Activated T-helper 1 cell treated with Interleukin-2 at 50 U/mL for 16 hours (primary cell): ENCODE results near the gene HUS1.
"Not testable (repeated sequence)": the region's sequence is repeated elsewhere in the genome, so short reads cannot be mapped to it uniquely, and the experiment has no call there.

Experiments
- DNase-seq: peaks from one replicate; pipeline ENCODE4 v3.0.0-alpha.2; 2020; ENCODE audit warnings: low read depth

Gene HUS1

GRCh38 chr7:47944536-47945260 is 34.7 kb downstream of the HUS1 start:
- no peak for DNase-seq

GRCh38 chr7:47943676-47944474 is 35.5 kb downstream of the HUS1 start:
- DNase-seq = no peak

GRCh38 chr7:47942651-47943050 is 36.8 kb downstream of the HUS1 start:
- not testable (repeated sequence) for DNase-seq

GRCh38 chr7:47942132-47942531 is 37.3 kb downstream of the HUS1 start:
- no peak for DNase-seq

DNA sequence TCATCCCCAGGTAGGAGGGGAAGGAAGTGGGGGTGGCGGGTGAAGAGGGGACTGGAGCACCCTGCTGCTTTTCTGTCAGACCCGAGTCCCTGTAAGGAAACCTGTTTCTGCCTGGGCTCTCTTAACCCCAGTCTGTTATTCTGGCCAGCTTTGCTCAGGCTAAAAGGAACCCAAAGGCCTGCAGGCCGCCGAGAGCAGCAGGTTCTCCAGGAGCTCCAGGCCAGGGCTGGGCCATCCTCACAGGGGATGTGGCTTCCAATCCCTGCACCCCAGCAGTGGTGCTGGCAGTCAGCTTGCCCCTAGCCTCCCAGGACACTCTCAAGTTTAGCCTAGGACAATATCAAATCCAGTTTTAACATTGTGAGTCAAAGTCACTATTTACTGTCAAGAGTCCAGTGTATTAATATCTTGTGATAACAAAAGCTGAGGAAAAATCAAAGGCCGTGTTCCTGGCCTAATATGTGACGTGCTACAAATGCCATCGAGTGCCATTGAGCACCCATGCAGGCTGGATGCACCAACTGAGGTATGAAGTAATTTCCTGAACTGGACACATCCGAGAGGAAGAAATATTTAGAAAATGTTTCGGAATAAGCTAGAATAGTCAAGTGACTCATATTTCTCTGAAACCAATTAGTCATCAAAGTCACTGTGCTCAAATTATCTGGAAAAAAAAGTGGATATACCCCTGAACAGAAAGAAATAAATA is 38.1 kb downstream of the HUS1 start:
- DNase-seq = no peak

- no peak for DNase-seq
Measured at GRCh38 chr7:47940088-47941013, 39.1 kb downstream of the HUS1 start.

DNA sequence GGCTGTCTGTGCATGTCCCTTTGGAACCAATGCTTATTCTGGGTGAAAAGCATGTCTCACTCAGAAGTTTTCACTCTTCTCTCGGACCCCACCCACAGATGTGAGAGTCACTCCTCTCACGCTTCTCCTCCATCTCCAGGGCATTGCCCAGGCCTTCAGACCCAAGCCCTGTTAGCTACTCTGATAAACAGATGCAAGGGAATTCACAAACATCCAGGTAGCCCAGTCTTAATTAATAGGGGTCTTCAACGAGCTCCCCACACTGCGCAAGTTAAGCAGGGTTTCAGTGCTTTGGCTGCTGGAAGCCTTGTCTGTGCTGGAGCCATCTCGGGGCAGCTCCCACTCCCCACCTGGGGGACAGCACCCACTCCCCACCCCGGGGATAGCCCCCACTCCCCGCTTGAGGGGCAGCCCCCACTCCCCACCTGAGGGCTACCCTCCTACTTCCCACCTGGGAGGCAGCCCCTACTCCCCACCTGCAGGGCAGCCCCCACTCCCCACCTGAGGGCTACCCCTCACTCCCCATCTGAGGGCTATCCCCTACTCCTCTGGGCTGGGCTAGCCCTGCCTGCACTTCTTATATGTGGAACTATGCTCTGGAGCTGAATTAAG is 39.9 kb downstream of the HUS1 start:
- DNase-seq = no peak

GRCh38 chr7:47938574-47939165 is 40.7 kb downstream of the HUS1 start:
- DNase-seq = no peak

GRCh38 chr7:47937711-47938573 is 41.5 kb downstream of the HUS1 start:
- no peak for DNase-seq

- no peak for DNase-seq
Measured at GRCh38 chr7:47937065-47937687, 42.2 kb downstream of the HUS1 start.

DNA sequence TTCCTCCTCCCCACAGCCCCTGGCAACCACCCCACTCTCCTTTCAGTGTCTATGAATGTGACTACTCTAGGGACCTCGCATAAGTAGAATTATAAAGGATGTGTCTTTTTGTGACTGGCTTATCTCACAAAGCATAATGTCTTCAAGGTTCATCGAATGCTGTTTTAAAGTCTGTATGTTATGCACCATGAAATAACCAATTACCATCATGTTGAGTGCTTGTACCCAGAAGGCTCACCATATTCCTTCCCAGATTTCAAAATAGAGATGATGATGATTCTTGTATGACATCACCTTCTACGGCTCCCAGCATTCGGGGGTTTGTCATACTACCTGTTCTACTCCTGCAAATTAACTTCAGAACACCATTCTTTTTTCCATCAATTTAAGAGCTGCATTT is 43.1 kb downstream of the HUS1 start:
- DNase-seq = no peak

- no peak for DNase-seq
Measured at GRCh38 chr7:47935336-47935735, 44.1 kb downstream of the HUS1 start.

DNA sequence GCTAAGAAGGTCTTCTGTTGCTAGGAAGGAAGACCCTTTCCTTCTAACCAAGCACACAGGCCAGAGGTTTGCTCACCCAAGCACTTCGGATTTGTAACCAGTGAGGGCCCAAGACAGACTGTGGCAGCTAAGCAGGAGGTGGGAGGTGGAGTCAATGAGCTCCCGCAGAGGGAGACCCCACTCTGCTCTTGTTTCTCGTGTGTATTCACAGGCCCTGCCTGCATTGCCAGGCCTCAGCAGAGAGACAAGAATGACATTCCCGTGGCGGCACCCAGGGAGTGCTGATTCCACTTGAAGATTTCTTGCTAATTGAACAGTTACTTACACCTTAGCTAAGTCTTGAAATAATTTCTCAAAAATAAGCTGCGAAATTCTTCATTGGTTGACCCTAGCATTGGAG is 44.6 kb downstream of the HUS1 start:
- DNase-seq = no peak

GRCh38 chr7:47933215-47933614 is 46.2 kb downstream of the HUS1 start:
- no peak for DNase-seq

DNA sequence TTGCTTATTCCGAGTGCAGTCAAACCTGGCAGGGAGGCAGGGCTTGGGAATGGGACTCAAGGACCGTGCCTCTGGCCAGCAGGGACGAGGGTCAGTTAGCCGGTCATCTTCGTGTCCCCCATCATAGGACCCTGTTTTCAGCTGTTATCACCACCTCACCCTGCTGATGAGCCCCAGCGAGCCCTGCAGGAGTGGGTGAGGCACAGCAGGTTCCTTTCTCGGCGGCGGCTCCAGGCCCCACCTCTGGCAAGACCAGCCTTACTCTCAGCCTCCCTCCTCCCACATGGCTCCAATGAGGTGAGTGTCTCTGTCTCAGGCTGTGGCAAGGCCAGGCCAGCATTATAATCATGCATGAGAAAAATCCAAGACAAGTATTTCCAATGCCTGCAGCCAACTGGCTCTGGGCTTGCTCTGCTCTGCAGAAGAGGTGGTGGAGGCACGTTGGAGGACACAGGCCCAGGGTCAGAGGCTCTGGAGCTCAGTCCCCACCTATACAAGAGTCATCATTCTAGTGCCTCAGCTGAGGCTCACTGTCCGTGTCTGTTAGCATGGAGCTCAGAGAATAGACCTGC is 46.9 kb downstream of the HUS1 start:
- DNase-seq = no peak

- DNase-seq = no peak
Measured at GRCh38 chr7:47932016-47932415, 47.4 kb downstream of the HUS1 start.

- DNase-seq = no peak
Measured at GRCh38 chr7:47931005-47932004, 48.1 kb downstream of the HUS1 start.

GRCh38 chr7:47924266-47924665 is 55.1 kb downstream of the HUS1 start:
- DNase-seq = no peak
